SIG-M5 treated with dmso at 0.1 percent for 504 hours (cell line): Measurements from ENCODE around the gene MYH4.

Source experiments
- DNase-seq: peaks from one replicate; lab custom pipeline; 2025; ENCODE audit not compliant: unreplicated experiment; lab: John Stamatoyannopoulos, UW

Gene MYH4

DNA sequence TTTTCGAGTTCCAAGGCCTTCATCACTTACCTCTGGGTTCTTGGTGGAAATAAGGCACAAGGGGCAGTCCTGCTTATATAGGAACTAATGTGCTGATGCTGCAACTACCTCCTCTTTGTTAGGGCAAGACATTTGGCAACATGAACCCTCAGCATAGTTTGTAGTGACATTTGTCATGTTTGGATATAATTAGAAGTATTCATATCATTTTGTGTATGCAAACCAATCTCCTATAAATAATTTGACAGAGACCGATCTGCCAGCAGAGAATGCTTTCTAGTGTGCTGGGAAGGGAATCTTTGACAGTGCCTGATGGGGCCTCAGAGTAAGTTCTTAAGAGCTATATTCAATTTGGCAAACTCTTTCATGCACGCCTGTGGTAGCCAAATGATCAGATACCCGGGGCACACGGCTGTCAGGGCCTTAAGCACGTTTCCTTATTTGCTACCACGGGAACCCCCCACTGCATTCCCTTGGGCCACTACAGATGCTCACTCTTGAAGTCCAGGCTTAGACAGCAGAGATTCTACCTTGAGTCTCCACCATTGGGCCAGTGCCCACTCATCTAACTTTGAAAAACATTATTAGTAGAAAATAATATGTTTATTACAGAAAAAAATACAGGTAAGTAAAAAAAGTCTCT is 47.3 kb downstream of the MYH4 start, which contains the start of gene MYH8:
TSS of gene MYH8 (minus strand) at position 51 of the 643 bp plus-strand sequence. CDS start 1,723 bp downstream, outside the sequence.
- no peak for DNase-seq

DNA sequence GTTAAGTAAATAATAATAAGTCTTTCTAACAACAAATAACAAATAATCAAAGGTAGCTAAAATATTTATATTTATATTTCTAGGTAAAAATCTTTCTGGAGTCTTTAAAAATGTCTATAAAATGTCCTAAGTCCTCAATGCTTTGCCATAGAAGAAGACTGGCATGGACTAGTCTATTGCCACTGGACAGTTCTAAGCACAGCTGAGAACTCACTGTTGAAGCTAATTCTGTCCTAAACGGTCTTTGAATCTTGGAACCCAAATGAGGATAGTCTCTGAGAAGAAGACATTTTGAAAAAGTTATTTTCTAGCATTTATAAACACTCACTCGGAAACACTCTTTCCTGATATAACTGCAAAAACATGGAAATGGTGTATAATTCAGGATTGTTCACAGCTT is 48.1 kb downstream of the MYH4 start:
- DNase-seq, result no peak

- no peak for DNase-seq
Observed at GRCh38 chr17:10420811-10421210, 48.5 kb downstream of the MYH4 start.

- DNase-seq, result no peak
Observed at GRCh38 chr17:10417431-10417830, 51.9 kb downstream of the MYH4 start.

DNA sequence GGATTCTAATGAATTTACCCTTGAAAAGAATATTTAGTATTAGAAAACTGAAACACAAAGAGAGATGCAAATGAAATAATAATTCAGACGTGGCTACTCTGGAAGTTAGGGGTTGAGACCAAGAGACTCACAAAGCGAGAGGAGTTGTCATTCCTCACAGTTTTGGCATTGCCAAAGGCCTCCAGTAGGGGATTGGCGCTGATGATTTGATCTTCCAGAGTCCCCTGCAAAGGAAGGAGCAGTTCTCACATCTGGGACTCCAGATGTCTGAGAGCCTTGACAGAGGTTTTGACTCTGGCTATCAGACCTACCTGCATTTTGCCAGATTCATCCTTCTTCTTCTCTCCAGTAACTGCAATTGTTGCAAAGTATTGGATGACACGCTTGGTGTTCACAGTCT is 54.2 kb downstream of the MYH4 start:
- no peak for DNase-seq

DNA sequence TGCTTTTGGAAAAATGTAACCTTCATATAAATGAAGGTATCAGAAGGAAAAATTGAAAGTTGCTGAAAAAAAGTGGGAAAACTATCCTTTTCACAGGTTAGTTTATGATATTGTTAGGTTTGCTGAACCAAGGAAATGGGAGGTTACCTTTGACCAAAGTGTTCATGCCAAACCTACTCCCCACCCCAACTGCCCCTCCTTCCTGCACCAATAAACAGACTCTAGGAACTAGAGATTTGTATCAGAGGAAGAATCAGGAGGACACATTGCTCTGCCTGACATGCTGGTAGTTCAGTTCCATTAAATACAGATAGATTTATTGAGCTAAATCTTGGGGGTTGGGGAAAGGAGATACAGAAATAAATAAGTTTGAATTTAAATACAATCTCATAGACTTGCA is 65.8 kb downstream of the MYH4 start:
- no peak for DNase-seq

DNA sequence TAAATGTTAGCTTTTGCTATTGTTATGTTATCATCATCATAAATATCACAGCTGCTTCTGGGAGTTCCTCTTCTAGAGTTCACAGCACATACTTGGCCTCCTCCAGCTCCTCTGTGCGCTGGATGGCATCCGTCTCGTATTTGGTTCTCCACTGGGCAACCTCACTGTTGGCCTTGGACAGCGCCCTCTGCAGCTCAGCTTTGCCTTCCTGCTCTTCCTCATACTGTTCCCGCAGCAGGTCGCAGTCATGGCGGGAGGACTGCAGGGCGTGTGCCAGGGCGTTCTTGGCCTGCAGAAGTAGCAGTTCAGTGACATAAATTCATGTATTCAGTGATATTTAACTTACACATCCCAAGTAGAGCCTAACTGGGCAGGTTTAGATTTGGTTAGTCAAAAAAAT is 71.0 kb downstream of the MYH4 start:
- no peak for DNase-seq

DNA sequence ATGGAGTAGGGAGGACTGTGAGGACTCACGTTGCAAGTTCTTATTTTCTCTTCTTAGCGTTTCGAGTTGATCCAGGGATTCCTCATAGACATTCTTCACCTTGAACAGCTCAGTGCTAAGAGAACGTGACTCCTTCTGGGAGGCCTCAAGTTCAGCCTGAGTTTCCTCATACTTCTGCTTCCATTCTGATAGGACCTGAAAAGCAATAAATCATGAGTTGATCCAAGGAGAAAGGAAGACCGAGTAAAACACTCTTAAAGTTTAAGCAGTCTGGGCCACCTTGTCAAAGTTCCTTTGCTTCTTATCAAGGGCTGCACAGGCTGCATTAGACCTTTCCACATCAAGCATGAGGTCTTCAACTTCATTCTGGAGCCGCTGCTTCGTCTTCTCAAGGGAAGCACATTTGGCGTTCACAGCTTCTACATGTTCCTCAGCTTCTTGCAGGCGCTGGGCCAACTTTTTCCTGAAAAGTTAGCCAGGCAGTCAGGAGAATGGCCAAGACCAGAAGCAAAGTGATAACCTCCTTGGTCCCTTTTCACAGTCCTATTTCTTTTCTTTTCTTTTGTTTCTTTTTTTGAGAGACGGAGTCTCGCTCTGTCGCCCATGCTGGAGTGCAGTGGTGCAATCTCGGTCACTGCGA is 72.7 kb downstream of the MYH4 start:
- no peak for DNase-seq

DNA sequence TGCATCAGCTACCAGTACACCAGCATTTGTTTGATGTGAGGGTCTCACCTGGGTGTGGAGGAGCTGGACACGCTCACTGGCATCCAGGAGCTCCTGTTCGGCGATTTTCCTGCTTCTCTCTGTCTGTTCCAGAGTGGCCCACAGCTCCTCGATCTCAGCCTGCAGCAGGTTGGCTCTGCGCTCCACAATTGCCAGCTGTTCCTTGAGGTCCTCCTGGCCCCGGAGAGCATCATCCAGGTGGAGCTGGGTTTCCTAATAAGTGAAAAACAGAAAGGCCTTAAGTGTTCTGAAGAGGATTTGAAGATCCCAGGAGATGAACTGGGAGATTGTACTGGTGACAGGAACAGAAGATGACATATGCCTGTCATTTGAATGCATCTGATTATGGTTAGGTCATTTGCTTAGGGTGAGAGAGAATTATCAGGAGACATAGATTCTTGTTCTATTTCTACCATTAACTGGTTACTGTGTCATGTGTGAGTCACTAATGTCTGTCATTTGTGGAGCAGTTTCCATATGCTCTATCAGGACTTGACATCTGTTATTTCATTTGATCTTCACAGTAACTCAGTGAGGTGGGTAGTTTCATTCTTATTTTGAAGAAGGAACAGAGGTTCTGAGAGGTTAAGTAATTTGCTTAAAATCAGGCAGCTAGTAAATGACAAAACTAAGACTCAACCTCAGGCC is 75.0 kb downstream of the MYH4 start:
- no peak for DNase-seq
